ENCODE data around the gene CBX2.

DNA sequence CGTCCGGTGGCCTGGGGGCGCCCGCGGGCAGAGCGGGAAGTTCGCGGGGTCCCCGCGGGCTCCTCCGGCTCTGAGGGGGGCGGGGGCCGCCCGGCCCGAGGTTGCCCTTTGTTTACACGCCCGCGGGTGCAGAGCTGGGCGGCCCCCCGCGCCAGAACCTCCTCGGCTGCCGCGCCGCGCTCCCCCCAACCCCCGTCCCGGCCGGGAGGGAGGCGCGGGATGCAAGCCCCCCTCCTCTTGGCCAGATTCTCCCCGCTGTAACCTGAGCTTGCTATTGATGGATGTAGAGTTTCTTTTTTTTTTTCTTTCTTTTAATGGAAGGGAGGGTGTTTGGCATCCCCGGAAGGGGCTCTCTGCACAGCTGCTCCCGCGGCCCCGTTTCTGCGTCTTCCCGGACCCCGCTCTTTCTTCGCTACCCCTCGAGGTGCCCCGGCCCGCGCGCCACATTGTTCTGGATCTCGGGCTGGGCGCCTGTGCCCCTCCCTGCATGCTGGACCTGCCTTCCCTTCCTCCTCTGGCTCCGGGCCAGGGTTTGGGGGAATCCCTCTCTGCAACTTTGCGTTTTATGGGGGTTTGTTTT, 646 bp downstream of the CBX2 start:
- TF ChIP-seq GATA2 (IDR thresholded peaks at IDR 0.05; ENCODE audit: low read depth, low read length) (no peak), GATA3 (IDR thresholded peaks at IDR 0.05; ENCODE audit: low read depth, low read length) (no peak)
